NCI-H146 treated with DMSO at 0.1 percent for 48 hours (cell line): ENCODE data around the gene CATSPER4.

ENCODE experiments used
- DNase-seq: peaks from one replicate; lab custom pipeline; 2025; ENCODE audit not compliant: unreplicated experiment; lab: John Stamatoyannopoulos, UW

The CATSPER4 gene

DNA sequence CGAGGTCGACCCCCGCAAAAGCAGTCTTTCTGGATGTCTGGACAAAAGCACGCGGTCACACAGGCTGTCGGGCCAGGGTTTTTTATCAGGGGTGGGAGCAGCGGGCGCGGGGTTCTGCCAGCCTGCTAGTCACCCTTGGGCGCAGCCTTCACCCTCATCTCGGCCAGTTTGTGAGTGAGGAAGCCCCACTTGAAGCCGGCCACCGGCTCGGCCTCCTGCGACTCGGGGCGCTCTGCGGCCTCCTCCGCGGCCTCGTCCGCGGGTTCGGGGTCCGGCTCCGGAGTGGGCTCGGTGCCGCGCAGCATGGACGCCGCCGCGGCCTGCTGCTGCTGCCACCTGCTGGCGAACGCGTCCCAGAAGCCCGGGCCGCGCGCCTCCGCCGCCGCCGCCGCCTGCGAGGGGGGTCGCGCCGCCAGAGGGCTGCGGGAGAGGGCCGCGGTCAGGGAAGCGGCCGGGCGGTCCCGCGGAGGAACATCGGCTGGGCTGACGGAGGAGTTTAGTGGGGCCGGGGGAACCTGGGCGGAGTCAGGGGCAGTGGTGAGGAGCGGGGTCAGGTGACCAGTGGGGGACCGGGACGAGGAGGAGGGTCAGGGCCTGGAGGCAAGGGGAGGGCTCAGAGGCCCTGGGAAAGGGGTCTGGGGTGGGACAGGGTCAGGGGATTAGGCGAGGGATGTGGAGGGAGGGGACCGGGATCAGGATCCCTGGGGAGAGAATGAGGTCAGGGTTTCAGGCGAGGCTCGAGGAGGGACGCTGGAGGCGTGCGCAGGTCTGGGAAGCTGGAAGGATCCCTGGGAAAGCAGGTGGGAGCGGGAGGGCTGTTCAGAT is 26.2 kb upstream of the CATSPER4 start:
- no peak for DNase-seq

DNA sequence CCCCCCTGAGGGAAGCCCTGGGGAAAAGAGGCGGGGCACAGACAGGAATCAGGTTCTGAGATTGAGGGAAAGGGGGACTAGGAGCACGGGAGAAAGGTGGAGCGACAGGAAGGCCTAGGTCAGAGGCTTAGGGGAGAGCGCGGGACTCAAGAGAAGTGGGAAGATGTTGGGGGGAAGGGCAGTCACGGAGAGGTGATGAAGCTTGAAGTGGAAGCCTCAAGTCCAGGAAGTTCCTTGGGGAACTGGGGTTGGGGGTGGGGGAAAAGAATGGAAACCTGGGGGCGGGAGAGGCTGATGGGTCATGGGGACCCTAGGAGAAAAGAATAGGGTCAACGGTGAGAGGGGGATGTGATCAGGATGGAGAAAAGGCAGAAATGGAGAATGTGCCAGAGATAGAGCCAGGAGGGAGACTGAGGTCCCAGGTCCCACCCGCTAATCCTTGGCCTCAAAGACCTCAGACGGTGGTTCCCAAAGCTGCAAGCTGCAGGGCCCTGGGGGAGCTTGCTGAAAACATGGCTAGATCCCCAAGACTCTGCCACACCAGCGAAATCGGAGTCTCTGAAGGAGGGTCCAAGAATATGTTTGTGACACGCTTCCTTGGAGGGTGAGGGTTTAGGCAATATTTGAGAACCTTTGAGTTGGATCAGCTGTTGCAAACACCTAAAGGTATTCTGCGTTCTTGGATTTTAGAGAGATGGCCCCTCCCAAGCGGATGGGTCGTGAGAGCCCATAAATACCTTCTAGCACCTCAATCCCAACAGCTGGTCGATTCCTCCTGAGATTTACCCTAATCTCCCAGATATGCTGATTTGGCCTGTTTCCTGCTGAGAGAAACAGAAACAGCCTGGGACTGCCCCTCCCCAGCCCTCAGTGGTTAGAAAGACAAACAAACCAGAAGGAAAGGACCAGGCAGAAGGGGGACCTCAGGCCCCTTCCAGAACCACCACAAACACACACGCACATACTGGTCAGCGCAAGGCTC is 25.2 kb upstream of the CATSPER4 start:
- no peak for DNase-seq

DNA sequence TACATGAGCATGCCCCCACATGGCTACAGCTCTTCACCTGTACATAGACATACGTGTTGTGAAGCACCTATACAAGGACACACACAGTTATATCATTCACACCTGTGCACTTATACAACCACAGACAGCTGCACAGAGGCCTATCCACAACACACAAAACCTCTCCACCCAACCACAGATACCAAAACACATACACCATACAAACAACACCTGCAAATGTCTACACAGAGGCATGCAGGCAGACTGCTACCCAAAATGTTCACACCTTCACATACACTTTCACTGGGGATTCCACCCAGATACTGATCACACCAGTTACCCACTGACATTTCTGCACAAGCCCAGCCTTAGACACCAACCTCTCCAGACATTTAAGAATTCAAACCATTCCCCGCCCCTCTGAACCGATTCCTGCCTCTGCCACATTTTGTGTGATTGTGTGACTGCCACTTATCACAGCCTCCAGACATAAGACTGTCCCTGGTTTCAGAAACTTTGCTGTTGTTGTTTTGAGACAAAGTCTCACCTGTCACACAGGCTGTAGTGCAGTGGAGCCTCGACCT is 23.6 kb upstream of the CATSPER4 start:
- DNase-seq: no peak

DNA sequence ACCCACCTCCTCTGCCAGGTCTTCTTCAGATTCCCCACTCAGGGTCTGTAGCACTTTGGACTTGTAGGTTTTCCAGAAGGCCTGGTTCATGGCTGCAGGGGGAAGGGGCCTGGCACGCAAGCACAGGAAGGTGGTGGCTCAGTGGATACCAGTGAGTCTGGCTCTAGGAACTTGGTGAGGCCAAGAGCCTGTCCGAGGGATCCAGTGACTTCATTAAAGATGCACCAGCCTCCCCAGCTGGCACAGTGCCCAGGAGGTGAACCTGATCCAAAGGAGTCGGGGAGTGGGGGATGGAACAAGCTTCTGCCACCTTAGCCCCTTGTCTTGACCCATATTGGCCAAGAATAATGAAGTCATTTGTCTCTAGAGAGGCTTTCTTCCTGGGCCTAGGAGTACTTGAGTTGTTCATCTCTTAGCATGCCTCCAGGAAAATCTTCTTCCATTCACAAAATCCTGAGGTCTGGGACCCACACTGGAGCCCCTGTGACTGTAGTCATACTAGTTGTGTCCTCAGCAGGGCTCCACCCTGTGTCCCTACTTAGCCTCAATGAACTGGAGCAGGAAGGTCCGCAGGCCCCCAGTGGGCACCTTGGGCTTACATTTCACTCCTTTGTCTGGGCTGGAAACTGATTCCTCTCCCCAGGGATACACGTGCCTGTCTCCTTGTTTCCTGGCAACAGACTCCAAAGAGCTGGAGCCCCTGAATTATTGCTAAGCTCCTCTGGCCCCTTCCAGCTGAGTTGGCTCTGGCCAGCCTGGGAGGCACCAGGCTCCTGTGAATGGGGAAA is 21.8 kb upstream of the CATSPER4 start, which contains the start of gene C1orf232:
Gene C1orf232, minus strand, starts transcription at position 554 of the 788 bp plus-strand sequence. Its CDS starts 464 bp downstream, at position 90.
- no peak for DNase-seq

DNA sequence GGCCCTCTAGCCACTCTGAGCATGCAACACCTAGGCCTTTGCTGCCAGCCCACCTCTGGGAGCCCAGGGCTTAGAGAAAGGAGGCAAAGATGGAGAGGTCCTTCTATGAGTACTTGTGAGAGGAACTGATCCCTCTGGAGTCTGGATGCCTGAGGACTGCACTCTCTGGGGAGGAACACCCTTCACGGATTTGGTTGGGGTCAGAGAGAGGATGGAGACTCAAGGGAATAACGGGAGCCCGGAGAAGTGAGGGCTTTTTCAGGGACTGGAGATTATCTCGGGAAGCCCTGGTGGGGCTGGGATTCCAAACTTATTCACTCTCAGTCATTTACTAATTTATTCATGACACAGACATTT is 21.2 kb upstream of the CATSPER4 start:
- DNase-seq: no peak

DNA sequence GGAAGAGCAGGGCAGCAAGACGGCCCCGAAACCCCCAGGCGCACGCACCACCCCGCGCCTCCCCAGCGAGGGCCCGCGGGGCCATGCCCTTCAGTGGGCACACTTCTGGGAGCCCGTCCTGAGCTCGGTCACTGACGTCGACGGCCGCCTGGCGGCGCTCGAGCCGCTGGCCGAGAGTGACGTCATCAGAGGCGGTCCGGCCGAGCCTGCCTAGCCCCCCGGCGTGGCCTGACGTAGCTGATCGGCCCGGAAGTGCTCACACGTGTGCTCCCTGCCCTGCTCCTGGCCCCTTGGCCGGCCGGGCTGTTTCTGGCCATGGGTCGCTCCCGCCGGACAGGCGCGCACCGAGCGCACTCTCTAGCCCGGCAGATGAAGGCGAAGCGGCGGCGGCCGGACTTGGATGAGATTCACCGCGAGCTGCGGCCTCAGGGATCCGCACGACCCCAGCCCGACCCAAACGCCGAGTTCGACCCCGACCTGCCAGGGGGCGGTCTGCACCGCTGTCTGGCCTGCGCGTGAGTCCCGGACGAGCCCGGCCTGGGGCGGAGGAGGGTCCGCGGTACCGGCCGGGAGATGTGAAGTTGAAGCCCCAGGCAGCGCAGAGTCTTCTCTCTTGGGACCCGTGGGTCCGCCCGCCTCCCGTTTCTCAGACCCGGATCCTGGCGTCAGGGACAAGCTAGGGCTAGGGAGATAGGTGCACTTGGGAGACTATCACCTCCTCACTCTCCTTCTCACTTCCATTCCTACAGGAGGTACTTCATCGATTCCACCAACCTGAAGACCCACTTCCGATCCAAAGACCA is 20.5 kb upstream of the CATSPER4 start, which contains the start of gene ZNF593:
Gene ZNF593, plus strand, starts transcription at position 240 of the 803 bp plus-strand sequence. Its CDS starts 76 bp downstream, at position 316.
- DNase-seq: peak; percentile 57

DNA sequence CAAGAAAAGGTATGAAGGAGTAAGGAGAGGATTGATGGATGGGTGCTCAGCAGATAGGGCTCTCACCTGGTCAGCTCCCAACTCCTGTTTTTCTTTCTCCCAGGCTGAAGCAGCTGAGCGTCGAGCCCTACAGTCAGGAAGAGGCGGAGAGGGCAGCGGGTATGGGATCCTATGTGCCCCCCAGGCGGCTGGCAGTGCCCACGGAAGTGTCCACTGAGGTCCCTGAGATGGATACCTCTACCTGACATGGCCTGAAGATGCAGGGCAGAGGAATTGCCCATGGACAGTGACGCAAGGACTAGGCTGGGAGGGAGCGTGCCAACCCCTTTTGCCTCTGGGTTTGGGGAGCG is 20.0 kb upstream of the CATSPER4 start:
- DNase-seq: no peak

DNA sequence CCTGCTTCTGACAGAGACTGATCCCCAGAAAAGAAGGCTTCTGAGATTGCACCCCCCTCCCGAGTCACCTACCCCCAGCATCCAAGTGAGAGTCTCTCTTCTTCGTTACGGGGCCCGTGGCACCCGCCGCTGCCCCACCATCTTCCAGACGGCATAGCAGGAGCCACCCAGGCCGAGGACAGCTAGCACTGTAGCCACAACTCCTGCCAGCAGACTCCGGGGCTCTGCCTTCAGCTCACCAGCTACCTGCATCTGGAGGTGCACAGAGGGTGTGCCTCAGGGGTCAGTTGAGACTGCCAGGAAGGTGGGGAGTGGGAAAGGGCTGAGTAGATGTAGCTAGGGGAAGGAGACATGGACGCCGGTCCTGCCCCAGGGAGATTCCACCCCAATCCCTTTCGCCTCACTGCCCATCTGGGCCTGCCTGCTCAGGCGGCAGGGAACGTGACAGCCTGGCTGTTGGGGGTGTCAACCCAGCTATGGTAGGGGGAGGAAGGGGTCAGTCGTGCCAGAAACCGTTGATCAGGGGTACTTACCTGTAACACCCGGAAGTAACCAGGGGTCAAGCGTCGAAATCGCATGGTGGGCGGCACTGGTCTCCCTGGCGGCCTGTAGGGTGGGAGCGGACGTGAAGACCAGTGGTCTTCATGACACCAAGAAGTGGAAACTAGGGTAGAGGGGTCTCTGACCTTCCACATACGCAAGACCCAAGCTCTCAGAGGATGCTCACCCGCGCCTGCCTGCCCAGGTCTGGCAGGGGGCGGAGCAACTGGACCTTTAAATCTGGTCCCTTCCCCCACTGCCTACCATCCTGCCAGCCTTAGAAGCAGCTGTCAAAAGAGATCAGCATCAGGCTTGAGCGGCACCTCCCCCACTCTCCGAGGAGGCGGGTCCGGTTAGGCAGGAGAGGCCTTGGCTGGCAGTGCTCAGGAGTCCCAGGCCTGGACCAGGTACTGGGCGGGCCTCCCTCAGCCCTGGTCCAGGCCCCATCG is 19.0 kb upstream of the CATSPER4 start, which contains the start of gene ZNF593OS:
Gene ZNF593OS, minus strand, starts transcription at position 749 of the 989 bp plus-strand sequence. Its CDS starts 171 bp downstream, at position 578.
- no peak for DNase-seq

DNA sequence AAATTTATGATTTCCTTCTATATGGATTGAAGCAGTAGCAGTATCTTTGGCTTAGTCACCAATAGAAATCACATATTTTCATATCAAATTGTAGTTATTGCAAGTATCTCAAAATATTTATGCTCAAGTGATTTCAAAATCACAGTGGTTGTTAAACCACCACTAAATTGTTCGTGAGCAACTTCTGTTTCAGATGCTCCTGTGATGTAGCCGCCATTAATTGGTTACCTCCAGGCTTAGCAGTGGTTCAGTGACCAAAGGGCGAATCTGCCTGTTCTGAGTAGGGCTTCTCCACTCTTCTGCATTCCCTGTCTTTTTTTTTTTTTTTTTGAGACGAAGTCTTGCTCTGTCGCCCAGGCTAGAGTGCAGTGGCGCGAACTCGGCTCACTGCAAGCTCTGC is 15.1 kb upstream of the CATSPER4 start:
- no peak for DNase-seq

DNA sequence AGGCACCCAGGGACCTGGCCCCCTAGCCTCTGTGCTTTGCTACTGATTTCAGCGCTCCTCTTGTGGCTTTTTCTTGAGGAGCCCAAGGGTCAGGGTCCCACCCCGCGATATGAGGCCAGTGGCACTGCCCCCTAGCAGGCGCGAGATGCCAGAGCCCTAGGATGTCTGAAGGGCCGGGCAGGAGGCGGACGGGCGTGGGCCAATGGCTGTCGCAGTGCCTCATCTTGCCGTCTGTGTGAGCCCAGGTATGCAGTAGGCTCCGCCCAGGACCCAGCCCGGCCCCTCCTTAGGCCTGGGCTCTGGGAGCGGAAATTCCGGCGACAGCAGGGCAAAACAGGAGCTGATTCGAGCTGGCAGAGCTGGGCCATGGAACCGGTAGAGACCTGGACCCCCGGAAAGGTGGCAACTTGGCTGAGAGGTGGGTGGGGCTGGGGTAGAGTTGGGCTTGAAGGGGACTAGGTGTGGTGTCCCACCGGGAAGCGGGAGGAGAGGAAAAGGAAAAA is 13.2 kb upstream of the CATSPER4 start, which contains the start of gene CNKSR1:
Gene CNKSR1, plus strand, starts transcription at position 310 of the 503 bp plus-strand sequence. Its CDS starts 57 bp downstream, at position 367.
- DNase-seq: peak; percentile 38

DNA sequence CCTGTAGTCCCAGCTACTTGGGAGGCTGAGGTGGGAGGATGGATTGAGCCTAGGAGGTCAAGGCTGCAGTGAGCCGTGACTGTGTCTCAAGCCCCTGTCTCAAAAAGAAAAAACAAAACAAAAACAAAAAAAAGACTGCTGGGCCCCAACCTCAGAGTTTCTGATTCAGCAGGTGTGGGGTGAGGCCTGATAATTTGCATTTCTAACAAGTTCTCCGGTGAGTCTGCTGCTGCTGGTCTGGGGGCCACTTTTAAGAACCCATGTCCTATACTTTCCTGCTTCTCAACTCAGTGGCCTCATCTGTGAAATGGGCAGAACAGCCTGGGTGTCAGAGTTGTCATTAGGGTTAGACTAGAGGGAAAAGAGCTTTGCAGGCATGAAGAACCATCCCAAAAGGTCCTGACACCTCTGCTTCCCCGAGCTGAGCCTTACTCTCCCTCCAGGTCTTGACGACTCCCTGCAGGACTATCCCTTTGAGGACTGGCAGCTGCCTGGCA is 10.3 kb upstream of the CATSPER4 start:
- DNase-seq: no peak

DNA sequence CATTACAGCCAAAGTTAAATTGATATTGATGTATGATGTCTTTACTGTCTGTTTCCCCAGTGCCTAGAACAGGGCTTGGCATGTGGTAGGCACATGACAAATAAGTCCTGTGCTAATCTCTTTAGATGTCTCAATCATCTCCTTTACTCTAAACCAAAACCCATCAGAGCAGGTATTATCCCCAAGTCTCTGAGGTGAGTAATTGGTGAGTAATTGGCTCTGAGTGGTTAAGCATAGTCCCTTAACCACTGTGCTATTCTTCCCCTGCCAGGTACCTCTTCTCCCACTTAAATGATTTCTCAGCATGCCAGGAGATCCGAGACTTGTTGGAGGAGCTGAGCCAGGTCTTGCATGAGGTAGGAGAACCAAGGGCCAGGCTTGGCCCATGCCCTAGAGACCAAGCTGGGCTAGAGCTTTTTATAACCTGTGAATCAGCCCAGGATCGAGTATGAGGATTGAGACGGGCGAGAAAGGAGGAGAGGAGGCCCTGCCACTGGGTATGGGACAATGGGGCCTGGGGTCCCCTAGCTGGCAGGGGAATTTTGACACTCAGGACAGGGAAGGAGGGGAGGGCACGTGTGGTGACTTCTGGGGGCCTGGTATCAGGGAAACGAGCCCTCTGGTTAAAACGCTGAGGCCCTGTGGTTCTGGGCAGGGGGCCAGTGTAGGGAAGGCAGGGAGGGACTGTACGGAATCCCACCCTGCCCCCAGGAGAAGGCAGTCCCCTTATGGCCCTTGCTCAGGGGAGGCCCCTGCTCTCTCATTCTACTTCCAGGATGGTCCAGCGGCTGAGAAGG is 8.6 kb upstream of the CATSPER4 start:
- DNase-seq: no peak

DNA sequence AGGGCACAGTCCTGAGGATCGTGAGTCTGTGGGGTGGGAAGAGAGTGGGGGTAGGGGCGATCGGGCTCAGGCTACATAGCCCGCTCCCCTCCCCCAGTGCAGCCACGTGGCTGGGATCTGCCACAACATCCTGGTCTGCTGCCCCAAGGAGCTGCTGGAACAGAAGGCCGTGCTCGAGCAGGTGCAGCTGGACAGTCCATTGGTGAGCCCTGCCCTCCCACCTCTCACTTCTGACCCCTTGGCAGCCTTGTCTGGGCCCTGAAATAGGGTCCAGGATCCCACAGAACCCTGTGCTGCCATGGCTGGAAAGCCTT is 8.1 kb upstream of the CATSPER4 start:
- DNase-seq: no peak

DNA sequence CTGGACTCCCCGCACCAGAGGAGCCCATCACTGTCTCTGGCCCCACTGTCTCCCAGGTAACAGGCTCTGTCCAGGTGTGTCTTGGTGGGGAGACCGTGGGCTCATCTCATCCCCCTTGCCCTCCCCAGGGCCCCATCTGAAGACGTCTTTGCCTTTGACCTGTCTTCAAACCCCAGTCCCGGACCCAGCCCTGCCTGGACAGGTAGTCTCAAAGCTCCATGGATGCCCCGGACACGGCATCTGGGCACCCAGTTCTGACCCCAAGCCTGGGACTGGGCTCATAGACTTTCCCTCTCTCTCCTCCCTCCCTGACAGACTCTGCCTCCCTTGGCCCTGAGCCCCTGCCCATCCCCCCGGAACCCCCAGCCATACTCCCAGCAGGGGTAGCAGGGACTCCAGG is 6.3 kb upstream of the CATSPER4 start:
- no peak for DNase-seq

DNA sequence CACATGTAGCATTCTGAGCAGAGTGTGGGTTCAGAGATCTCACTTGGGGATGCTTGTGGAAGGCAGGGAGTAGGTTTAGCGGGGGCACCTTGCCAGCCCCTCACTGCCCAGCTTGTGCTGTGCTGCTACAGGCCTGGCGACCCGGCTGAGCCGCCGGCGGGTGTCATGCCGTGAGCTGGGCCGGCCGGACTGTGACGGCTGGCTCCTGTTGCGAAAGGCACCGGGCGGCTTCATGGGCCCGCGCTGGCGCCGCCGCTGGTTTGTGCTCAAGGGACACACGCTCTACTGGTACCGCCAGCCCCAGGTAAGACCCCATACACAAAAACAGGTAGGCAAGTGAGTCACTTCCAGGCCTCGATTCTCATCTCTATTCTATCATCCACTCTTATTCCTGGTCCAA is 5.5 kb upstream of the CATSPER4 start:
- DNase-seq: no peak

DNA sequence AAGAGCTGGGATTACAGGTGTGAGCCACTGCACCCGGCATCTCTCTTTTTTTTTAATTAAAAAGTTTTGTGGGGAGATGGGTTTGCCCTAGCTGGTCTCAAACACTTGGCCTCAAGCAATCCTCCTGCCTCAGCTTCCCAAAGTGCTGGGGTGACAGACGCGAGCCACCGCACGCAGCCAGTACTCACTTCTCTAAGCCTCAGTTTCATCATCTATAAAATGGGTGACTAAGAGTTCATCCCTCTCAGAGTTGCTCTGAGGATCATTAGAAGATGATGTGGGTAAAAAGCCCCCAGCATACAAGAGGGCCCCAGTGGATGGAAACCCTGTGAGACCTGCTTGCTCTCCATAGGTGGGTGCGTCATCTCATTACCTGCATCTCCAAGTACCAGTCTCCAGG is 2.5 kb upstream of the CATSPER4 start:
- no peak for DNase-seq

DNA sequence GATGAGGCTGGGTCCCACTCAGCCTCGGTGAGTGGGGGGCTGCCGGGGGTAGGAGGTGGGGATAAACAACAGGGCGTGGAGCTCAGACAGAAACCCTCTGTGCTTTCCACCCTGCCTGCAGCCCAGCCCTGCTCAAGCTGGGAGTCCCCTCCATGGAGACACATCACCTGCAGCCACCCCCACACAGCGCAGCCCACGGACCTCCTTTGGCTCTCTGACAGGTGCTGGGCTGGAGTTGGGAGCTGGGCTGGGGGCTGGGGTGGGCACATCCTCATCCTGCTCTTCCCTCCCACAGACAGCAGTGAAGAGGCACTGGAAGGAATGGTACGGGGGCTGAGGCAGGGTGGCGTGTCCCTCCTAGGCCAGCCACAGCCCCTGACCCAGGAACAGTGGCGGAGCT is 1.9 kb upstream of the CATSPER4 start:
- DNase-seq: no peak
